Activated CD8-positive, alpha-beta T cell treated with anti-CD3 and anti-CD28 coated beads, Interleukin-2, amount 10 ng/mL, durations not matched to agents 7 days and 5 days (primary cell): ENCODE data around the gene NDUFA5. TPM values are rescaled to one million over a fixed set of nuclear protein-coding genes. Genes with fewer than 3 reads are reported as not detected.
A peak's percentile ranks its signal among the peaks of the same experiment; 100 is the strongest.

Experiments used
- ATAC-seq: fragments of 150-1000 bp; cut with Tn5 transposase; one replicate; pipeline ENCODE4 v1.10.0; 2021; ENCODE audit warnings: moderate library complexity
- CTCF ChIA-PET: fragments of 350-600 bp; sonication (Branson Sonifier 250); formaldehyde crosslinking; loops from one replicate; lab custom pipeline; 2021; ENCODE audit warnings: antibody characterized with exemption; lab: Charles Lee
- POLR2A ChIA-PET: fragments of 350-600 bp; sonication (Branson Sonifier 250); formaldehyde crosslinking; loops from one replicate; lab custom pipeline; 2021; ENCODE audit warnings: antibody characterized with exemption; lab: Charles Lee
- DNase-seq: peaks from one replicate; pipeline ENCODE4 v3.0.0-alpha.2; 2020
- H3K27ac Mint-ChIP-seq: one replicate; pipeline ENCODE4 v1.8.0; 2021; ENCODE audit warnings: mild to moderate bottlenecking, mixed read lengths
- H3K27me3 Mint-ChIP-seq: one replicate; pipeline ENCODE4 v1.8.0; 2021; ENCODE audit warnings: low read depth, mixed read lengths
- H3K36me3 Mint-ChIP-seq: one replicate; pipeline ENCODE4 v1.8.0; 2021; ENCODE audit warnings: low read depth, mixed read lengths
- H3K4me1 Mint-ChIP-seq: one replicate; pipeline ENCODE4 v1.8.0; 2021; ENCODE audit warnings: low read depth, mixed read lengths
- H3K4me3 Mint-ChIP-seq: one replicate; pipeline ENCODE4 v1.8.0; 2021; ENCODE audit warnings: mild to moderate bottlenecking, mixed read lengths
- H3K9me3 Mint-ChIP-seq: one replicate; pipeline ENCODE4 v1.8.0; 2022; ENCODE audit warnings: mixed read lengths; ENCODE audit not compliant: insufficient read depth
- total RNA-seq, 2 experiments: library from RNA; stranded (reverse); gene quantifications; one replicate each; pipeline ENCODE4 v1.2.3, GENCODE V29; 2021

NDUFA5 gene
- 10 to 100 TPM; 50.2 to 50.9 TPM for total RNA-seq

DNA sequence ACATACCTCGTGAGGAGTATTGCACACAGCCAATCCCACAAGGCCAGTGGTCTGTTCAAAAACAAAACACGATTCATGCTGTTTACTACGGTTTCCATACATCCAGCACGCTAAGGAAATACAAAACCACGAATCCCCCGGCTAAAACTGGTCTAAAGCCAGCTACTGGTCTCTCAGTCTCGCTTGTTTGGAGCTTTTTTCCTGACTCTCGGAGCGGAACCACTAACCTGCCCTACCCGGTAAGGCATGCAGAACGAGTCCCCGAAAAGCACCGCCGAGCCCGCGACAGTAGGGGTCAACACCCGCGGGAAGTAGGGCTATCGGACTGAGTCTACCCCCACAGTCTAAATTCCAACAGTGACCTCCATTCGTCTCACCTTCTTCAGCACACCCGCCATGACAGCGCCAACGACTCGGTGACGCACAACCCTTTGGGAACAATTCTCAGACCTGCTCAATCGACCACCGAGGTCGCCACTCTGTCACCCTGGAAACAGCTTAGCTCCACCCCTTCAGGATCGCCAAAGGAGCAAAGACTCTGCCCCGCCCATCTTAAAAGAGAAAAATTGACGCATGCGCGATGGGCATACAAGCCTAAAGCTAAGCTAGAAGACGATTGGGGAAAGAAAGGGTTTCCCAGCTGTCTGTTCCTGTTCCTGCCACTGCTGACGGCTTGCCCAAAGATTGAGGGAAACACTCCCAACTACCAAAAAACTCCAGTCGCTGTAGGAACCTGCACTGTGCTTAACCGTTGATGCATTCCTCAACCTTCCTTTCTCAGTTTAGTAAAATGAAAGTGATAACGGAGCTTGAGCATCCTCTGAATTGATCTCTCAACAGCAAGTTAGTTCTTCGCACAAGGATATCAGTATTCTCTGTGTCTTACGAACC, at the start of gene NDUFA5:
NDUFA5 (minus strand) TSS at position 421 of the 891 bp plus-strand sequence; CDS start at position 398, 23 bp downstream.
- no peaks in the 10 kb centered on the region for H3K9me3 Mint-ChIP-seq
- H3K4me1 Mint-ChIP-seq, result peaks cover 7% of the 10 kb centered on the region
- POLR2A ChIA-PET, result interaction anchor here (0.8 to 1.0 kb wide), 6 partner anchors 11 to 191 kb away, joined by 3 to 4 read pairs (median 4); no protein-coding TSS in a partner anchor
- no peak within 1 kb of the TSS for H3K4me3 Mint-ChIP-seq
- no peak within 1 kb of the TSS for H3K27ac Mint-ChIP-seq
- ATAC-seq (peak; percentile 96), DNase-seq (peak; percentile 98)
- peaks cover 7% of the 10 kb centered on the region for H3K36me3 Mint-ChIP-seq
- peaks cover 2% of the 10 kb centered on the region for H3K27me3 Mint-ChIP-seq
- CTCF ChIA-PET, result interaction anchor here (0.9 to 2.4 kb wide), 7 partner anchors 11 to 191 kb away, joined by 3 to 16 read pairs (median 4); partner anchors contain the start of gene WASL

- peaks cover 5% of the 10 kb centered on the region for H3K27me3 Mint-ChIP-seq
- no peaks in the 10 kb centered on the region for H3K4me1 Mint-ChIP-seq
- DNase-seq (no peak), ATAC-seq (no peak)
- H3K27ac Mint-ChIP-seq, result no peak overlapping the region
- H3K36me3 Mint-ChIP-seq, result no peaks in the 10 kb centered on the region
- ChIA-PET CTCF (no interaction called here), POLR2A (no interaction called here)
- no peak overlapping the region for H3K4me3 Mint-ChIP-seq
- H3K9me3 Mint-ChIP-seq, result no peaks in the 10 kb centered on the region
Measured at GRCh38 chr7:123604739-123605138, 47.1 kb upstream of the NDUFA5 start.

- H3K27me3 Mint-ChIP-seq, result peaks cover 7% of the 10 kb centered on the region
- POLR2A ChIA-PET, result no interaction called here
- DNase-seq (no peak), ATAC-seq (no peak)
- CTCF ChIA-PET, result no interaction called here
- no peaks in the 10 kb centered on the region for H3K9me3 Mint-ChIP-seq
- H3K4me3 Mint-ChIP-seq, result no peak overlapping the region
- H3K4me1 Mint-ChIP-seq, result no peaks in the 10 kb centered on the region
- no peak overlapping the region for H3K27ac Mint-ChIP-seq
- no peaks in the 10 kb centered on the region for H3K36me3 Mint-ChIP-seq
Measured at GRCh38 chr7:123602648-123603047, 45.0 kb upstream of the NDUFA5 start.

GRCh38 chr7:123601530-123601929, 43.9 kb upstream of the NDUFA5 start, which contains the start of gene ASB15:
Gene ASB15, plus strand, starts transcription at chr7:123601821. Its CDS starts 12,682 bp downstream, at chr7:123614503.
- H3K27ac Mint-ChIP-seq, result no peak within 1 kb of the TSS
- POLR2A ChIA-PET, result no interaction called here

GRCh38 chr7:123600876-123601275, 43.3 kb upstream of the NDUFA5 start:
- DNase-seq (no peak), ATAC-seq (no peak)
- Mint-ChIP-seq H3K4me3 (no peak overlapping the region), H3K27ac (no peak overlapping the region), H3K9me3 (no peaks in the 10 kb centered on the region), H3K4me1 (no peaks in the 10 kb centered on the region), H3K27me3 (peaks cover 7% of the 10 kb centered on the region), H3K36me3 (no peaks in the 10 kb centered on the region)
- ChIA-PET CTCF (no interaction called here), POLR2A (no interaction called here)

More at GRCh38 chr7:123601530-123601929, 43.9 kb upstream of the NDUFA5 start, which contains the start of gene ASB15:
- DNase-seq (no peak), ATAC-seq (no peak)
- no peaks in the 10 kb centered on the region for H3K9me3 Mint-ChIP-seq
- H3K27me3 Mint-ChIP-seq, result peaks cover 7% of the 10 kb centered on the region
- no peaks in the 10 kb centered on the region for H3K4me1 Mint-ChIP-seq
- CTCF ChIA-PET, result no interaction called here
- no peaks in the 10 kb centered on the region for H3K36me3 Mint-ChIP-seq
- H3K4me3 Mint-ChIP-seq, result no peak within 1 kb of the TSS

GRCh38 chr7:123599766-123600165, 42.1 kb upstream of the NDUFA5 start:
- CTCF ChIA-PET, result no interaction called here
- H3K27ac Mint-ChIP-seq, result no peak overlapping the region
- ATAC-seq (no peak), DNase-seq (no peak)
- H3K4me3 Mint-ChIP-seq, result no peak overlapping the region
- H3K4me1 Mint-ChIP-seq, result no peaks in the 10 kb centered on the region
- H3K9me3 Mint-ChIP-seq, result no peaks in the 10 kb centered on the region
- POLR2A ChIA-PET, result no interaction called here
- no peaks in the 10 kb centered on the region for H3K36me3 Mint-ChIP-seq
- H3K27me3 Mint-ChIP-seq, result peaks cover 7% of the 10 kb centered on the region

DNA sequence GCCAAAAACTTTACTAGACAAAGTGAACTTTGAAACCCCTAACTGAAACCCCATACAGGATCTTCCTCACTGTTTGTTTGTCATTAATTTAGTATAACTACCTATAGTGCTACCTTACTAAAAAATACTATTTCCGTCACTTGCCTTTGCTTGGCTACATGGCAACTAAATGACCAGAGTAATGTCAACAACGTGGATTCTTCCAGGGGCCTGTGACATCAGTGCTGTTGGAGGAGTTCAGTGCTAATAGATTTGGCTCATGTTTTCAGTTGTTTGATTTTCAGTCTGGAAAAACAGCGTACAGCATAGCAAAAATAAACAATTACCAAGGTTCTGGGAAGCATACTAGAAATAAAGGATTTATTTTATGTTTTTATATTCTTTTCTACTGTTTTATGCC, 41.0 kb upstream of the NDUFA5 start:
- H3K9me3 Mint-ChIP-seq, result no peaks in the 10 kb centered on the region
- H3K4me1 Mint-ChIP-seq, result no peaks in the 10 kb centered on the region
- no peak overlapping the region for H3K4me3 Mint-ChIP-seq
- DNase-seq (no peak), ATAC-seq (no peak)
- no peaks in the 10 kb centered on the region for H3K36me3 Mint-ChIP-seq
- POLR2A ChIA-PET, result no interaction called here
- peaks cover 7% of the 10 kb centered on the region for H3K27me3 Mint-ChIP-seq
- CTCF ChIA-PET, result no interaction called here
- no peak overlapping the region for H3K27ac Mint-ChIP-seq

DNA sequence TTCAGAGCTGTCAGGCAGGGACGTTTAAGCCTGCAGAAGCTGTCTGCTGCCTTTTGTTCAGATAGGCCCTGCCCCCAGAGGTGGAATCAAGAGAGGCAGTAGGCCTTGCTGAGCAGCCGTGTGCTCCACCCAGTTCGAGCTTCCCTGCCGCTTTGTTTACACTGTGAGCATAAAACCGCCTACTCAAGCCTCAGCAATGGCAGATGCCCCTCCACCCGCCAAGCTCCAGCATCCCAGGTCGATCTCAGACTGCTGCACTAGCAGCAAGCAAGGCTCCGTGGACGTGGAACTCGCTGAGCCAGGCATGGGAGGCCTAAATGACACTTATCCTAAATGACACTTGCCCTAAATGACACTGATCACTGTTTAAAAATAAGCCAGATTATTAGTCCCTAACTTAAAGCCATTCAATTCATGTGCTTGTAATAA, 37.2 kb upstream of the NDUFA5 start:
- Mint-ChIP-seq H3K27me3 (peaks cover 19% of the 10 kb centered on the region), H3K9me3 (no peaks in the 10 kb centered on the region), H3K4me1 (no peaks in the 10 kb centered on the region), H3K36me3 (no peaks in the 10 kb centered on the region), H3K27ac (no peak overlapping the region), H3K4me3 (no peak overlapping the region)
- POLR2A ChIA-PET, result no interaction called here
- CTCF ChIA-PET, result no interaction called here
- ATAC-seq, result no peak
- DNase-seq, result no peak

- Mint-ChIP-seq H3K9me3 (no peaks in the 10 kb centered on the region), H3K4me1 (no peaks in the 10 kb centered on the region), H3K36me3 (no peaks in the 10 kb centered on the region), H3K27me3 (peaks cover 23% of the 10 kb centered on the region), H3K4me3 (no peak overlapping the region), H3K27ac (no peak overlapping the region)
- ChIA-PET CTCF (no interaction called here), POLR2A (no interaction called here)
- ATAC-seq (no peak), DNase-seq (no peak)
Measured at GRCh38 chr7:123588376-123588775, 30.8 kb upstream of the NDUFA5 start.

- Mint-ChIP-seq H3K36me3 (no peaks in the 10 kb centered on the region), H3K4me3 (no peak overlapping the region), H3K4me1 (no peaks in the 10 kb centered on the region), H3K27me3 (peaks cover 17% of the 10 kb centered on the region), H3K27ac (no peak overlapping the region), H3K9me3 (no peaks in the 10 kb centered on the region)
- ATAC-seq (no peak), DNase-seq (no peak)
- ChIA-PET POLR2A (no interaction called here), CTCF (no interaction called here)
Measured at GRCh38 chr7:123583821-123584220, 26.2 kb upstream of the NDUFA5 start.

GRCh38 chr7:123581162-123581459, 23.5 kb upstream of the NDUFA5 start:
- H3K36me3 Mint-ChIP-seq, result no peaks in the 10 kb centered on the region
- CTCF ChIA-PET, result interaction anchor here (0.7 to 1.4 kb wide), 4 partner anchors 13 to 110 kb away, joined by 3 to 4 read pairs (median 3); no protein-coding TSS in a partner anchor
- H3K9me3 Mint-ChIP-seq, result no peaks in the 10 kb centered on the region
- H3K27ac Mint-ChIP-seq, result no peak overlapping the region
- H3K27me3 Mint-ChIP-seq, result peaks cover 17% of the 10 kb centered on the region
- no peaks in the 10 kb centered on the region for H3K4me1 Mint-ChIP-seq
- DNase-seq (no peak), ATAC-seq (no peak)
- H3K4me3 Mint-ChIP-seq, result no peak overlapping the region
- POLR2A ChIA-PET, result no interaction called here

GRCh38 chr7:123580406-123581161, 23.0 kb upstream of the NDUFA5 start:
- POLR2A ChIA-PET, result no interaction called here
- DNase-seq, result peak; percentile 25
- H3K4me3 Mint-ChIP-seq, result no peak overlapping the region
- no peaks in the 10 kb centered on the region for H3K4me1 Mint-ChIP-seq
- no peaks in the 10 kb centered on the region for H3K36me3 Mint-ChIP-seq
- H3K27ac Mint-ChIP-seq, result no peak overlapping the region
- no peaks in the 10 kb centered on the region for H3K9me3 Mint-ChIP-seq
- peaks cover 17% of the 10 kb centered on the region for H3K27me3 Mint-ChIP-seq
- CTCF ChIA-PET, result interaction anchor here (1.1 to 1.4 kb wide), 2 partner anchors 27 to 109 kb away, joined by 3 to 4 read pairs; no protein-coding TSS in a partner anchor
- ATAC-seq, result peak; percentile 69
